Keratinocyte (primary cell): ENCODE measurements around the gene ARHGAP31. TPM values are rescaled to one million over a fixed set of nuclear protein-coding genes. Genes with fewer than 3 reads are reported as not detected.

Source experiments
- DNase-seq: peaks from one replicate; pipeline ENCODE4 v3.0.0-alpha.2; 2011; ENCODE audit warnings: low read depth, missing footprints, low spot score
- FAIRE-seq: peaks from 2 replicates; lab custom pipeline; 2011; peaks lifted over from hg19 to GRCh38; lab: Jason Lieb, UNC
- H2AFZ ChIP-seq: 2 replicates; pipeline ENCODE4 v1.6.0; 2012; ENCODE audit warnings: low read length, control low read depth, inconsistent platforms; ENCODE audit not compliant: control insufficient read depth
- H3K27ac ChIP-seq: 2 replicates; pipeline ENCODE4 v1.5.1; 2011; ENCODE audit warnings: low read length; ENCODE audit not compliant: control insufficient read depth, insufficient read depth
- H3K27me3 ChIP-seq: 3 replicates; pipeline ENCODE4 v1.6.0; 2011; ENCODE audit warnings: low read length; ENCODE audit not compliant: control insufficient read depth, insufficient read depth; ENCODE audit errors: extremely low read depth
- H3K36me3 ChIP-seq, 2 experiments: 2 replicates in 1 of 2; 3 replicates in 1 of 2; pipeline ENCODE4 v1.5.1; 2011; ENCODE audit warnings: low read length in 2 of 2, mild to moderate bottlenecking in 1 of 2; ENCODE audit not compliant: control insufficient read depth in 2 of 2, insufficient read depth in 2 of 2; ENCODE audit errors: extremely low read depth in 1 of 2
- H3K4me1 ChIP-seq: 3 replicates; pipeline ENCODE4 v1.5.1; 2011; ENCODE audit warnings: low read length; ENCODE audit not compliant: control insufficient read depth, insufficient read depth; ENCODE audit errors: extremely low read depth
- H3K4me2 ChIP-seq: 3 replicates; pipeline ENCODE4 v1.6.0; 2011; ENCODE audit warnings: low read depth, low read length; ENCODE audit not compliant: control insufficient read depth, insufficient read depth; ENCODE audit errors: extremely low read depth
- H3K4me3 ChIP-seq, 3 experiments: fragments of 200-600 bp in 1 of 3; sonication (generic) in 1 of 3; 2 replicates in 2 of 3; 3 replicates in 1 of 3; pipeline ENCODE4 v1.5.1; 2011 to 2016; ENCODE audit warnings: low read length in 3 of 3, mild to moderate bottlenecking in 3 of 3, control low read depth in 2 of 3, inconsistent platforms in 1 of 3, low read depth in 1 of 3, mixed read lengths in 1 of 3, mixed run types in 1 of 3, moderate library complexity in 1 of 3; ENCODE audit not compliant: control insufficient read depth in 2 of 3, insufficient read depth in 2 of 3; ENCODE audit errors: extremely low read depth in 1 of 3
- H3K79me2 ChIP-seq: 2 replicates; pipeline ENCODE4 v1.6.0; 2012; ENCODE audit warnings: low read length; ENCODE audit not compliant: control insufficient read depth, insufficient read depth
- H3K9ac ChIP-seq: 3 replicates; pipeline ENCODE4 v1.6.0; 2011; ENCODE audit warnings: low read length; ENCODE audit not compliant: control insufficient read depth, insufficient read depth; ENCODE audit errors: extremely low read depth
- H3K9me1 ChIP-seq: 3 replicates; pipeline ENCODE4 v1.6.0; 2011; ENCODE audit warnings: low read length; ENCODE audit not compliant: control insufficient read depth, insufficient read depth; ENCODE audit errors: extremely low read depth
- H3K9me3 ChIP-seq: 2 replicates; pipeline ENCODE4 v1.5.1; 2012; ENCODE audit warnings: low read depth, low read length; ENCODE audit not compliant: control insufficient read depth
- H4K20me1 ChIP-seq: 3 replicates; pipeline ENCODE4 v1.6.0; 2011; ENCODE audit warnings: low read length; ENCODE audit not compliant: control insufficient read depth, insufficient read depth; ENCODE audit errors: extremely low read depth
- EZH2 ChIP-seq: IDR thresholded peaks from one replicate; pipeline ENCODE4 v1.6.1; 2012; ENCODE audit warnings: inconsistent platforms, mild to moderate bottlenecking, low read length, moderate library complexity
- dilution Hi-C: fragments of 300-500 bp; cut with MboI; formaldehyde crosslinking; loops from one replicate; pipeline ENCODE4 v1.7.0; 2020; ENCODE audit warnings: low sequenced_read_pairs; ENCODE audit not compliant: extremely low pct_ligation_motif_present
- polyA plus RNA-seq, 5 experiments: library from polyadenylated mRNA; depleted of rRNA in 3 of 5; stranded (reverse) in 3 of 5; stranded (forward) in 1 of 5; unstranded in 1 of 5; fragments of >200 nt; gene quantifications; 1 replicate in 1 of 5; 2 replicates in 3 of 5; 3 replicates in 1 of 5; pipeline versions ENCODE4 v1.2.1 to v1.2.3, GENCODE V29; 2011 to 2012; ENCODE audit warnings: missing spikeins in 2 of 5, low read depth in 1 of 5, low replicate concordance in 1 of 5
- TF ChIP-seq, protein P1 (sequence below), 3 experiments: IDR thresholded peaks in 1 of 3; conservative IDR thresholded peaks in 1 of 3; optimal IDR thresholded peaks in 1 of 3; 2 replicates in 2 of 3; 3 replicates in 1 of 3; pipeline versions ENCODE3 to v1.5.1; 2011; ENCODE audit warnings: low read length in 3 of 3, mild to moderate bottlenecking in 3 of 3, moderate library complexity in 2 of 3, control low read depth in 1 of 3, inconsistent platforms in 1 of 3; ENCODE audit not compliant: insufficient read depth in 2 of 3; ENCODE audit errors: extremely low read depth in 1 of 3

Gene ARHGAP31
- polyA plus RNA-seq, 1 donor (not counting 4 experiments of a cell fraction or from before 2014, with no cell fraction given): 3.0 TPM

DNA sequence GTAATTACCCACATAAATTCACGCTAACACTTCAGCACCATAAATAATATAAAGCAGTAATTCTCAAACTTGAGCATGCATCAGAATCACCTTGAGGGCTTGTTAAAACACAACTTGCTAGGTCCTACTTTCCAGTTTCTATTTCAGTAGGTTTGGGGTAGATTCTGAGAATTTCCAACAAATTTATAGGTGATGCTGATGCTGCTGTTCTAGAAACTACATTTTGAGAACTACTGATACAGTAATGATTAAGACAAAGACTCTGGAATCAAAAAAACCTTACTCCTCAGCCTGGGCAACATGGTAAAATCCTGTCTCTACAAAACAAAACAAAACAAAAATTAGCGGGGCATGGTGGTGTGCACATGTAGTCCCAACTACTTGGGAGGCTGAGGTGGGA, 150.4 kb downstream of the ARHGAP31 start:
- dilution Hi-C loops: no loop called here

DNA sequence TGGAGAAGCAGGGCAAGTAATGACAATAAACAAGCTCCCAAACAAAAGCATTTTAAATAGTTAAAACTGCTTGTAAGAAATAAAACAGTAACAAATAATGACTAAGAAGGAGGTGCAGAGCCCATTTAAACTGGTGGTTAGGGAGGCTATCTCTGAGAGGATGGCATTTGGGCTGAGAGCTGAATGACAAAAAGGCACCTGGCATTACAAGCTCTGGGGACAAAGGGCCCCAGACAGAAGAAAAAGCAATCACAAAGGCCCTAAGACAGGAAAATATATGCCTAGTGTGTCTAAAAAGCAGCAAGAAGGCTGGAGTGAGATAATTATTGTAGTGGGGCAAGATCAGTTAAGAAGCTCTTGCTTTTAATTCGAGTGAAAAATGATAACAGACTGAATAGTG, 159.6 kb downstream of the ARHGAP31 start:
- Histone ChIP-seq H3K9me3 (no peaks in the 10 kb centered on the region), H3K4me1 (no peaks in the 10 kb centered on the region), H3K27ac (no peak overlapping the region), H3K36me3 (peaks cover 12 to 40% of the 10 kb centered on the region in 2 experiments), H3K79me2 (peaks cover 6% of the 10 kb centered on the region), H3K4me3 (no peak overlapping the region), H3K9me1 (no peaks in the 10 kb centered on the region), H3K9ac (no peak overlapping the region), H4K20me1 (no peaks in the 10 kb centered on the region), H3K4me2 (no peak overlapping the region), H2AFZ (no peak overlapping the region), H3K27me3 (no peaks in the 10 kb centered on the region)
- dilution Hi-C loops: no loop called here
- no peak for TF ChIP-seq EZH2
- TF ChIP-seq, protein P1, sequence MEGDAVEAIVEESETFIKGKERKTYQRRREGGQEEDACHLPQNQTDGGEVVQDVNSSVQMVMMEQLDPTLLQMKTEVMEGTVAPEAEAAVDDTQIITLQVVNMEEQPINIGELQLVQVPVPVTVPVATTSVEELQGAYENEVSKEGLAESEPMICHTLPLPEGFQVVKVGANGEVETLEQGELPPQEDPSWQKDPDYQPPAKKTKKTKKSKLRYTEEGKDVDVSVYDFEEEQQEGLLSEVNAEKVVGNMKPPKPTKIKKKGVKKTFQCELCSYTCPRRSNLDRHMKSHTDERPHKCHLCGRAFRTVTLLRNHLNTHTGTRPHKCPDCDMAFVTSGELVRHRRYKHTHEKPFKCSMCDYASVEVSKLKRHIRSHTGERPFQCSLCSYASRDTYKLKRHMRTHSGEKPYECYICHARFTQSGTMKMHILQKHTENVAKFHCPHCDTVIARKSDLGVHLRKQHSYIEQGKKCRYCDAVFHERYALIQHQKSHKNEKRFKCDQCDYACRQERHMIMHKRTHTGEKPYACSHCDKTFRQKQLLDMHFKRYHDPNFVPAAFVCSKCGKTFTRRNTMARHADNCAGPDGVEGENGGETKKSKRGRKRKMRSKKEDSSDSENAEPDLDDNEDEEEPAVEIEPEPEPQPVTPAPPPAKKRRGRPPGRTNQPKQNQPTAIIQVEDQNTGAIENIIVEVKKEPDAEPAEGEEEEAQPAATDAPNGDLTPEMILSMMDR (optimal IDR thresholded peaks at IDR 0.05 in 1 of 3, IDR thresholded peaks at IDR 0.05 in 1 of 3, conservative IDR thresholded peaks at IDR 0.05 in 1 of 3; ENCODE audit: extremely low read depth in 1 of 3, insufficient read depth in 2 of 3, low read length in 3 of 3): no peak
- DNase-seq: no peak
- FAIRE-seq: no peak

More for the DNA sequence above, 150.4 kb downstream of the ARHGAP31 start:
- no peaks in the 10 kb centered on the region for H3K9me3 ChIP-seq
- H3K4me3 ChIP-seq: no peak overlapping the region
- H3K36me3 ChIP-seq: peaks cover 8 to 10% of the 10 kb centered on the region in 2 experiments
- no peaks in the 10 kb centered on the region for H3K4me1 ChIP-seq
- no peaks in the 10 kb centered on the region for H3K79me2 ChIP-seq
- H2AFZ ChIP-seq: no peak overlapping the region
- no peak overlapping the region for H3K27ac ChIP-seq
- H3K9me1 ChIP-seq: no peaks in the 10 kb centered on the region
- DNase-seq (no peak), FAIRE-seq (no peak)
- H3K9ac ChIP-seq: no peak overlapping the region
- no peaks in the 10 kb centered on the region for H3K27me3 ChIP-seq
- H3K4me2 ChIP-seq: no peak overlapping the region
- TF ChIP-seq, protein P1 (optimal IDR thresholded peaks at IDR 0.05 in 1 of 3, IDR thresholded peaks at IDR 0.05 in 1 of 3, conservative IDR thresholded peaks at IDR 0.05 in 1 of 3; ENCODE audit: extremely low read depth in 1 of 3, insufficient read depth in 2 of 3, low read length in 3 of 3): no peak
- TF ChIP-seq EZH2: no peak
- H4K20me1 ChIP-seq: no peaks in the 10 kb centered on the region
